NB4 (cell line): ENCODE data around the gene CLEC3B.

Experiments
- DNase-seq: peaks from one replicate; pipeline ENCODE4 v3.0.0; 2010; ENCODE audit warnings: low read depth
- H3K4me3 ChIP-seq: one replicate; pipeline ENCODE4 v1.5.1; 2011; ENCODE audit warnings: mild to moderate bottlenecking, low read depth, low read length, moderate library complexity
- MYC ChIP-seq: IDR thresholded peaks from 2 replicates; pipeline ENCODE4 v1.6.1; 2011; ENCODE audit warnings: low read depth, low read length
- POLR2A ChIP-seq: IDR thresholded peaks from 2 replicates; pipeline ENCODE4 v1.6.1; 2011; ENCODE audit warnings: mild to moderate bottlenecking; ENCODE audit not compliant: insufficient read length; ENCODE audit errors: extremely low read depth
- TF ChIP-seq, protein P1 (sequence below): IDR thresholded peaks from one replicate; pipeline ENCODE4 v1.5.1; 2012; ENCODE audit warnings: low read depth, low read length
- TF ChIP-seq, protein P2 (sequence below): IDR thresholded peaks from 2 replicates; pipeline ENCODE4 v1.6.1; 2011; ENCODE audit warnings: low read depth, low read length

Gene CLEC3B

DNA sequence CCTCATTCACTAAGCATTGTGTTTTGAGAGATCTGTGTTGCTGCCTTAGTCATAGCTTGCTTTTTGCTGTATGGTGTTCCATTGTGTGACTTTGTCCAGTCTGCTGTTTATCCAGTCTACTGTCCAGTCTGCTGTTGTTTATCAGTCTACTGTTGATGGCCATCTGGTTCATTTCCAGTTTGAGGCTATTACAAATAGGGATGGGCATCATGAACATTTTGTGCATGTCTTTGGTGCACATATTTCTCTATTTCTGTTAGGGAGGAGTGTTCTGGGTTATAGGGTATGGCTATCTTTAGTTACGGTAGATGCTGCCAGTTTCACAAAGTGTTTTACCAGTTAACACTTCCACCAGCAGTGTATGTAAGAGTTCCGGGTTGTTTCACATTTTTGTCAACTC lies 22.2 kb upstream of the CLEC3B start:
- no peak for DNase-seq
- H3K4me3 ChIP-seq = no peak overlapping the region
- TF ChIP-seq MYC (no peak), POLR2A (no peak)
- TF ChIP-seq, protein P1, sequence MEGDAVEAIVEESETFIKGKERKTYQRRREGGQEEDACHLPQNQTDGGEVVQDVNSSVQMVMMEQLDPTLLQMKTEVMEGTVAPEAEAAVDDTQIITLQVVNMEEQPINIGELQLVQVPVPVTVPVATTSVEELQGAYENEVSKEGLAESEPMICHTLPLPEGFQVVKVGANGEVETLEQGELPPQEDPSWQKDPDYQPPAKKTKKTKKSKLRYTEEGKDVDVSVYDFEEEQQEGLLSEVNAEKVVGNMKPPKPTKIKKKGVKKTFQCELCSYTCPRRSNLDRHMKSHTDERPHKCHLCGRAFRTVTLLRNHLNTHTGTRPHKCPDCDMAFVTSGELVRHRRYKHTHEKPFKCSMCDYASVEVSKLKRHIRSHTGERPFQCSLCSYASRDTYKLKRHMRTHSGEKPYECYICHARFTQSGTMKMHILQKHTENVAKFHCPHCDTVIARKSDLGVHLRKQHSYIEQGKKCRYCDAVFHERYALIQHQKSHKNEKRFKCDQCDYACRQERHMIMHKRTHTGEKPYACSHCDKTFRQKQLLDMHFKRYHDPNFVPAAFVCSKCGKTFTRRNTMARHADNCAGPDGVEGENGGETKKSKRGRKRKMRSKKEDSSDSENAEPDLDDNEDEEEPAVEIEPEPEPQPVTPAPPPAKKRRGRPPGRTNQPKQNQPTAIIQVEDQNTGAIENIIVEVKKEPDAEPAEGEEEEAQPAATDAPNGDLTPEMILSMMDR = no peak
- TF ChIP-seq, protein P2, sequence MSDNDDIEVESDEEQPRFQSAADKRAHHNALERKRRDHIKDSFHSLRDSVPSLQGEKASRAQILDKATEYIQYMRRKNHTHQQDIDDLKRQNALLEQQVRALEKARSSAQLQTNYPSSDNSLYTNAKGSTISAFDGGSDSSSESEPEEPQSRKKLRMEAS = no peak

DNA sequence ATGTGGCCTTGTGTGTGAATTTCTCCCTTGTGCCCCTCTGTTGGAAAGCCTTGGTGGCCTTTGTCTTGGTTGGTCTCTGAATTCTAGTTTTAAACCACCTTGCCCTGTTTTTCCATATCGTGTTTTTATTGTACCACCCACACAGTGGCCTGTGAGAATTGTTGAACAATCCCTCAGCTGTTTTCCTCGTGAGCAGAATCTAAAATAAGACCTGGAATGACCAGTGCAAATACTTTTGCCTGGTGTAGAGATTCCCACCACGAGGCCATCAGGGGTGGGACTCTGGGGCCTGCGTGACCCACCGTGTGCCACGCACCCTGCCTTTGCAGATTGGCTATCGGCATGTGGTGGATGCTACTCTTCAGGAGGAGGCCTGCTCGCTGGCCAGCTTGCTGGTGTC lies 19.0 kb upstream of the CLEC3B start:
- no peak for DNase-seq
- no peak overlapping the region for H3K4me3 ChIP-seq
- no peak for TF ChIP-seq MYC
- TF ChIP-seq, protein P2 = no peak
- TF ChIP-seq POLR2A = no peak
- TF ChIP-seq, protein P1 = no peak

DNA sequence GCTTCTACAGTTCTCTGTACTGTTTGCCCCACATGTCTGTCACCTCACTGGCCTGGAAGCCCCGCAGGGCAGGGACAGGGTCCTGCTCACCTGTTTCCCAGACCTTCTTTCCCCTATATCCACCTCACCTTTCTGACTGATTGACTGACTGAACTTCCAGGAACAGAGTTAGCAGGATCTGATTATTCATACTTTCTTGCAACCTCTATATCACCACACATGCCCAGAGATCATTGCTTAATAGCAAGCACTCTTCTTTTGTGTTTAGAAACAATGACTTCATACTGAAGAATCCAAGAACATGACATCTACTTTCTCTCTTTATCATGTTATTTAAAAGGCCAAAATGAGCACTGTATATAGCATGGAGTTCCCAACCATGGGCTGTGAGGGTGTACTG lies 18.0 kb upstream of the CLEC3B start:
- H3K4me3 ChIP-seq = no peak overlapping the region
- DNase-seq = no peak
- no peak for TF ChIP-seq MYC
- TF ChIP-seq POLR2A = no peak
- TF ChIP-seq, protein P1 = no peak
- TF ChIP-seq, protein P2 = no peak

DNA sequence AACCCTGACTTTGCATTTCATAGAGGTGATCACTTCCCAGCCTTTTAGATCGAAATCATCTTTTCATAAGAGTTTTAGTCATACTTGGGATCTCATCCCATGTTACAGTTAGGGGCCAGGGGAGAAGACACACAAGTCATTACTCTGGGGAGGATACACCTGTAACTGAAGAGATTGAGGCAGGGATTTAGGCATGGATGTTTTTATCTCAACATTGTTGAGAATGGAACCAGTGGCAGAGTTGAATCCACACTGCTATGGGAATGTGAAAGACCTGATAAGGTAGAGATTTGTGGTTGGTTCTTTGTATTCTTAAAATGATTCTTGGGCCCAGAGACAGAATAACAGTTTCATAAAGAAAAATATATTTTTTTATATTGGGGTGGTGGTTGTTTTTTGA lies 16.2 kb upstream of the CLEC3B start:
- TF ChIP-seq, protein P1 = no peak
- TF ChIP-seq, protein P2 = no peak
- TF ChIP-seq POLR2A (no peak), MYC (no peak)
- H3K4me3 ChIP-seq = no peak overlapping the region
- DNase-seq = no peak

DNA sequence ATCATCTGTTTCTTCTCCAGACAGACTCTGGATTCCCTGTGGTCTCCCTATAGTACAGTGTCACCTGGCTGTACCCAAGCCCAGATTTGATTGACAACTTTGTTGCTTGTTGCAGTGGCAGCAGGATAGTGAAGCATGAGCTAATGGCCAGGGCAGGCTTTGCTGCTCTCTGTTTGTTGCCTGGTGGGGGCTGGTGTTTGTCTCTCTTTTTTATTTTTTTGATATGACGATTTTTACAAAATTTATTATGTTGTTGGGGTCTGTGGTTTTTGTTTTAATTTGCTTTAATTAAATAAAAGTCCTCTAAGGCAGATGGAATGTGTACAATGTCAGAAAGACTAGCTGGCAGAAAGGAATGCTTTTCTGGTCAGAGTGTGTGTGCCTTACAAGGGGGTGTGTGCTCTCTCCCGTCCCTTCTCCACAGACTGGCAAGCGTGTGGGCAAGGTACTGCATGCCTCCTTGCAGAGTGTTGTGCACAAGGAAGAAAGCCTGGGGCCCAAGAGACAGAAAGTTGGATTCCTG lies 15.2 kb upstream of the CLEC3B start:
- TF ChIP-seq, protein P1 = no peak
- no peak for TF ChIP-seq POLR2A
- no peak for TF ChIP-seq MYC
- TF ChIP-seq, protein P2 = no peak
- no peak for DNase-seq
- H3K4me3 ChIP-seq = no peak overlapping the region
